ENCODE data around the gene CREB3L2.

DNA sequence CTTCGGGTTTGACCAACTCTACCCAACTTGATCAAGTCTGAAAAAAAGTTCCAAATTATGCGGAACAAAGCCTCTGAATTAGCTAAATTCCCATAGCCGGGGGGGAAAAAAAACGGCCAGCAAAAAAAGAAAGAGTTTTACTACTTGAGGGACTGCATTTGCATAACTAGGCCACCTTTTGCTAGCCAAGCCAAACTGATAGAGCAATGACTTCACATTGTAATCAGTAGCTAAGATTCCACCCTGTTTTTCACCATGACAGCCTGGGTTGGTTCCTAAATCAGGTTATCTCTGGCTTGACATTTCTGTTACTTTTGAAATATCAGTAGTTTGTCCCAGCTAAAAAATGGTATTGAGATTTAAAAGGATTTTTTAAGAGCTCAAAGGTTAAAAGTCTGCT, 31.4 kb upstream of the CREB3L2 start:
- TF ChIP-seq, protein P1, sequence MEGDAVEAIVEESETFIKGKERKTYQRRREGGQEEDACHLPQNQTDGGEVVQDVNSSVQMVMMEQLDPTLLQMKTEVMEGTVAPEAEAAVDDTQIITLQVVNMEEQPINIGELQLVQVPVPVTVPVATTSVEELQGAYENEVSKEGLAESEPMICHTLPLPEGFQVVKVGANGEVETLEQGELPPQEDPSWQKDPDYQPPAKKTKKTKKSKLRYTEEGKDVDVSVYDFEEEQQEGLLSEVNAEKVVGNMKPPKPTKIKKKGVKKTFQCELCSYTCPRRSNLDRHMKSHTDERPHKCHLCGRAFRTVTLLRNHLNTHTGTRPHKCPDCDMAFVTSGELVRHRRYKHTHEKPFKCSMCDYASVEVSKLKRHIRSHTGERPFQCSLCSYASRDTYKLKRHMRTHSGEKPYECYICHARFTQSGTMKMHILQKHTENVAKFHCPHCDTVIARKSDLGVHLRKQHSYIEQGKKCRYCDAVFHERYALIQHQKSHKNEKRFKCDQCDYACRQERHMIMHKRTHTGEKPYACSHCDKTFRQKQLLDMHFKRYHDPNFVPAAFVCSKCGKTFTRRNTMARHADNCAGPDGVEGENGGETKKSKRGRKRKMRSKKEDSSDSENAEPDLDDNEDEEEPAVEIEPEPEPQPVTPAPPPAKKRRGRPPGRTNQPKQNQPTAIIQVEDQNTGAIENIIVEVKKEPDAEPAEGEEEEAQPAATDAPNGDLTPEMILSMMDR (IDR thresholded peaks at IDR 0.05) = no peak
- TF ChIP-seq POLR2A (IDR thresholded peaks at IDR 0.05) (no peak), POLR2AphosphoS5 (IDR thresholded peaks at IDR 0.05) (no peak)
